Measurements from ENCODE around the gene TMEM151A.
"Not testable (repeated sequence)": the region's sequence is repeated elsewhere in the genome, so short reads cannot be mapped to it uniquely, and the experiment has no call there.

The TMEM151A gene

GRCh38 chr11:66299186-66299585 lies 7.5 kb downstream of the TMEM151A start:
- Histone ChIP-seq H3K4me3 (ENCODE audit: low read depth, low read length) (no peak overlapping the region), H3K27ac (no peak overlapping the region), H3K36me3 (replicated peaks) (no peaks in the 10 kb centered on the region), H3K27me3 (replicated peaks) (no peaks in the 10 kb centered on the region)
- no peak for DNase-seq
- in situ Hi-C loops (cut with HindIII; ENCODE audit: low pct_ligation_motif_present, low sequenced_read_pairs) = no loop called here
- no peak for TF ChIP-seq CTCF (IDR thresholded peaks at IDR 0.05; ENCODE audit: low read depth, low read length, missing control alignments)

DNA sequence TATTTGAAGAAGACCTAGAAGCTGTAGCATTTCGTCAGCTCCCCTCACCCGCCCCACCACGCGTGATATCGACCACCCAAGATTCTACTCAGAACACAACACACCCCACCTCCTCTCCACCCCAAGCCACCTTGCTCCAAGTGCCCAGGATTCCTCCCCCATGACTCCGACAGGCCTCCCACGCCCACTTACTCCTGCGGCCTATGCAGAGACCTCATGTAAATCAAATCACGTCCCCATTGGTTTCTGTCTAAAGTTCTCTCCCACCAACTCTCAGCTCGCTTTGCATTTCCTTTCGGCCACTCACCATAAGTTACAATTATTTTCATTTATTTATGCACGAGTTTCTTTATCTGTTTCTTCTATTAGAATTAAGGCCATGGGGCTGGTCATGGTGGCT lies 11.0 kb downstream of the TMEM151A start:
- H3K27ac ChIP-seq = no peak overlapping the region
- H3K27me3 ChIP-seq (replicated peaks) = no peaks in the 10 kb centered on the region
- in situ Hi-C loops (cut with HindIII; ENCODE audit: low pct_ligation_motif_present, low sequenced_read_pairs) = no loop called here
- no peak for DNase-seq
- no peaks in the 10 kb centered on the region for H3K36me3 ChIP-seq (replicated peaks)
- TF ChIP-seq CTCF (IDR thresholded peaks at IDR 0.05; ENCODE audit: low read depth, low read length, missing control alignments) = no peak
- H3K4me3 ChIP-seq (ENCODE audit: low read depth, low read length) = no peak overlapping the region

DNA sequence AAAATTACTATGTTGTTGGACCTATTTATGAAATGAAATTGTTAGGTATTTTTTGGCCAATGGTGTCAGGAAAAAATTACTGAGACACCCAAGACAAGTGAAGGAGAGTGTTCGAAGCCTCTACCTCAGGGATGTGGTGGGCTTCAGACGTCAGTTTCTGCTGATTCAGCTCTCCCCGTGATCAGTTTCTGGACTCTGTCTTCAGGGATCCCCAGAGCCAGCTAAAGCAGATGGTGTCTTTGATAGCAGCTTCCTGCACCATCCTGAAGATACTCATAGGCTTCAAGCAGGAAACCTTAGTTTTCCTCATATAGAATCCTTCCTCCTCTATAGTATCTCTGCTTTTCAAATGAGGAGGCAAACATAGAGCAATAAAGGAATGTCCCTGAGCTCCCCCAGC lies 17.8 kb downstream of the TMEM151A start:
- in situ Hi-C loops (cut with HindIII; ENCODE audit: low pct_ligation_motif_present, low sequenced_read_pairs) = no loop called here
- TF ChIP-seq CTCF (IDR thresholded peaks at IDR 0.05; ENCODE audit: low read depth, low read length, missing control alignments) = no peak
- H3K27me3 ChIP-seq (replicated peaks) = no peaks in the 10 kb centered on the region
- DNase-seq = no peak
- H3K4me3 ChIP-seq (ENCODE audit: low read depth, low read length) = no peak overlapping the region
- H3K36me3 ChIP-seq (replicated peaks) = no peaks in the 10 kb centered on the region
- no peak overlapping the region for H3K27ac ChIP-seq

DNA sequence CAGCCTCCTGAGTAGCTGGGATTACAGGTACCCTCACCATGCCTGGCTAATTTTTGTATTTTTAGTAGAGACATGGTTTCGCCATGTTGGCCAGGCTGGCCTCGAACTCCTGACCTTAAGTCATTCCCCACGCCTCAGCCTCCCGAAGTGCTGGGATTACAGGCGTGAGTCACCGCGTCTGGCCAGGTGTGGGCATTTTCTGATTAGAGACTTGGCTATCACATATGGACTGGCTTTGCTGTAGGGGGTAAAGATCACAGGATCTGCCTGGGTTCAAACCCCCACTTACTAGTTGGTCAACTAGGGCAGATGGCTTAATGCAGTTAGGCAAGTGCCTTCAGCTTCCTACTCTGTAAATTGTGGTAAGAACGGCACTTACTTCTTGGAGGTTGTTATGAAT lies 18.6 kb downstream of the TMEM151A start:
- no peak overlapping the region for H3K27ac ChIP-seq
- no peaks in the 10 kb centered on the region for H3K36me3 ChIP-seq (replicated peaks)
- no peak for TF ChIP-seq CTCF (IDR thresholded peaks at IDR 0.05; ENCODE audit: low read depth, low read length, missing control alignments)
- DNase-seq = no peak
- H3K27me3 ChIP-seq (replicated peaks) = no peaks in the 10 kb centered on the region
- in situ Hi-C loops (cut with HindIII; ENCODE audit: low pct_ligation_motif_present, low sequenced_read_pairs) = no loop called here
- H3K4me3 ChIP-seq (ENCODE audit: low read depth, low read length) = no peak overlapping the region

DNA sequence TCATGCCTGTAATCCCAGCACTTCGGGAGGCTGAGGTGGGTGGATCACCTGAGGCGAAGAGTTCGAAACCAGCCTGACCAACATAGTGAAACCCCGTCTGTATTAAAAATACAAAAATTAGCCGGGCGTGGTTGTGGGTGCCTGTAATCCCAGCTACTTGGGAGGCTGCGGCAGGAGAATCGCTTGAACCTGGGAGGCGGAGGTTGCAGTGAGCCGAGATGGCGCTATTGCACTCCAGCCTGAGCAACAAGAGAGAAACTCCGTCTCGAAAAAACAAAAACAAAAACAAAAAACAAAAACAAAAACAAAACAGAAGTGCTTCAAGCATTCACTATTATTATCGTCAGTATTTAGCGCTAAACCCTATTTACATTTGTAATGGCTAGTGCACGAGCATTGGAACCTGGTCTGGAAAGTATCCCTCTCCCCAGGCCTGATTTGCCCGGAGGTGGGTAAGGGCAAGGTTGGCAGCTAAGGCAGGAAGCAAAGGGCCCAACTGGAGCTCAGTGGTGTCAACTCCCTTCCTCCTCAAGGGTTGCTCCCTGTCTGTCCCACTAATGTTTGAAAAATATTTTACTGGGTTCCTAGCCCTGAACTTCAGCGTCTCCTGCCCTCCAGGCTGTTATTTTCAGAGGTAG lies 19.2 kb downstream of the TMEM151A start:
- H3K27ac ChIP-seq; H3K4me3 ChIP-seq (ENCODE audit: low read depth, low read length); H3K27me3 ChIP-seq (replicated peaks); in situ Hi-C loops (cut with HindIII; ENCODE audit: low pct_ligation_motif_present, low sequenced_read_pairs); H3K36me3 ChIP-seq (replicated peaks); DNase-seq: not testable (repeated sequence)

DNA sequence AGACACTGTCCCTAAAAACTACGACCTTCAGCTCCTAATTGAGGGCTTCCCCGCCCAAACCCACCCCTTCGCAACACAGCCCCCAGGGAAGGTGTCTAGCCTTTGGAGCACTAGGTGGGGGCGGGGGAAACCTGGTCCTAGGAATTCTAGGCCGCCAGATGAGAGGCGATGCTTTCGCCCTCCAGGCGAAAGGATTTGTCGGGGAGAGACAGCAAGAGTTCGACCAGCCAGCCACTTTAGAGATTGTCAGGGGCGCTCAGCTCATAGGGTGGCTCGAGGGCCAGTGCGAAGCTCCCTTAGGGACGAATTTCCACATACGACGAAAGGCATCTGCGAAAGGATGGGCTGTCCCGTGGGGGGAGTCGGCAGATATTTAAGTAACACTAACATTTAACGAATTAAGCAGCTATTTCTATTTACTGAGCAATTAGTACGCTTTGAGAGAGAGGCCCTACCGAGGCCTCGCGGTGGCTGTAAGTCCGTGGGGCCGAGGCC lies 19.8 kb downstream of the TMEM151A start:
- Histone ChIP-seq H3K4me3 (ENCODE audit: low read depth, low read length) (peak overlapping the region; percentile 66), H3K36me3 (replicated peaks) (no peaks in the 10 kb centered on the region), H3K27ac (peak overlapping the region; percentile 57), H3K27me3 (replicated peaks) (no peaks in the 10 kb centered on the region)
- no peak for TF ChIP-seq CTCF (IDR thresholded peaks at IDR 0.05; ENCODE audit: low read depth, low read length, missing control alignments)
- DNase-seq = no peak
- in situ Hi-C loops (cut with HindIII; ENCODE audit: low pct_ligation_motif_present, low sequenced_read_pairs) = no loop called here
